IMR-90 (cell line): ENCODE data around the gene RAI1. TPM values are rescaled to one million over a fixed set of nuclear protein-coding genes. Genes with fewer than 3 reads are reported as not detected.

Experiments used
- ATAC-seq: fragments of 200-7000 bp; cut with Tn5 transposase; 2 replicates; pipeline ENCODE4 v1.9.1; 2020; ENCODE audit warnings: low read depth, mild to moderate bottlenecking, moderate library complexity
- BruUV-seq: library from RNA; stranded (reverse); fragments of 400-500 nt; replicated peaks from 2 replicates; lab custom pipeline; 2021; lab: Mats Ljungman, UMichigan
- CTCF ChIA-PET: fragments of 300-600 bp; formaldehyde crosslinking; extraction: SDS; loops from one replicate; lab custom pipeline; 2021; ENCODE audit warnings: antibody characterized with exemption; lab: Yijun Ruan, JAX
- POLR2A ChIA-PET: fragments of 300-600 bp; sonication (Branson Sonifier 250); formaldehyde crosslinking; loops from one replicate; lab custom pipeline; 2022; ENCODE audit warnings: antibody characterized with exemption; ENCODE audit not compliant: unreplicated experiment; lab: Charles Lee
- DNase-seq: peaks from one replicate; pipeline ENCODE4 v3.0.0; 2013
- H2AFZ ChIP-seq: replicated peaks from 2 replicates; pipeline ENCODE3; 2013; ENCODE audit warnings: low read length, mild to moderate bottlenecking; ENCODE audit not compliant: poor library complexity
- H2AK5ac ChIP-seq: 2 replicates; pipeline ENCODE4 v1.6.1; 2013; ENCODE audit warnings: low read depth, low read length, inconsistent platforms
- H2AK9ac ChIP-seq: replicated peaks from 2 replicates; pipeline ENCODE3; 2013; ENCODE audit warnings: mild to moderate bottlenecking, low read depth, low read length, moderate library complexity; ENCODE audit not compliant: poor library complexity
- H2BK120ac ChIP-seq: 2 replicates; pipeline ENCODE4 v1.6.1; 2013; ENCODE audit warnings: low read depth, low read length, inconsistent platforms
- H2BK15ac ChIP-seq: 3 replicates; pipeline ENCODE4 v1.6.1; 2013; ENCODE audit warnings: low read depth, low read length, inconsistent platforms
- H2BK20ac ChIP-seq: 2 replicates; pipeline ENCODE4 v1.6.1; 2013; ENCODE audit warnings: low read depth, mild to moderate bottlenecking, inconsistent platforms, low read length, moderate library complexity
- H2BK5ac ChIP-seq: 2 replicates; pipeline ENCODE4 v1.6.1; 2013; ENCODE audit warnings: mild to moderate bottlenecking, low read depth, low read length, inconsistent platforms; ENCODE audit not compliant: poor library complexity, severe bottlenecking
- H3K14ac ChIP-seq: replicated peaks from 2 replicates; pipeline ENCODE4 v1.6.1; 2013; ENCODE audit warnings: low read depth, low read length, inconsistent platforms
- H3K18ac ChIP-seq: 2 replicates; pipeline ENCODE4 v1.6.1; 2013; ENCODE audit warnings: low read depth, low read length, control low read depth
- H3K23ac ChIP-seq: 2 replicates; pipeline ENCODE4 v1.6.1; 2013; ENCODE audit warnings: low read depth, low read length, inconsistent platforms
- H3K27ac ChIP-seq: 2 replicates; pipeline ENCODE4 v1.5.1; 2013; ENCODE audit warnings: mild to moderate bottlenecking, control low read depth, low read length; ENCODE audit not compliant: insufficient read depth
- H3K27me3 ChIP-seq: 2 replicates; pipeline ENCODE4 v1.6.1; 2013; ENCODE audit warnings: low read length; ENCODE audit not compliant: control insufficient read depth, insufficient read depth
- H3K36me3 ChIP-seq: 2 replicates; pipeline ENCODE4 v1.6.1; 2013; ENCODE audit warnings: low read length, mixed read lengths; ENCODE audit not compliant: control insufficient read depth, insufficient read depth
- H3K4ac ChIP-seq: 2 replicates; pipeline ENCODE4 v1.6.1; 2013; ENCODE audit warnings: low read depth, low read length, inconsistent platforms
- H3K4me1 ChIP-seq: 2 replicates; pipeline ENCODE4 v1.6.1; 2013; ENCODE audit warnings: low read length, mixed read lengths; ENCODE audit not compliant: control insufficient read depth, insufficient read depth
- H3K4me2 ChIP-seq: 2 replicates; pipeline ENCODE4 v1.6.1; 2013; ENCODE audit warnings: low read depth, mild to moderate bottlenecking, control low read depth, low read length, moderate library complexity
- H3K4me3 ChIP-seq: 2 replicates; pipeline ENCODE4 v1.5.1; 2013; ENCODE audit warnings: low read depth, mild to moderate bottlenecking, control low read depth, low read length, moderate library complexity; ENCODE audit not compliant: insufficient read depth
- H3K56ac ChIP-seq: 2 replicates; pipeline ENCODE4 v1.6.1; 2013; ENCODE audit warnings: low read length, inconsistent platforms; ENCODE audit not compliant: insufficient read depth; ENCODE audit errors: extremely low read depth
- H3K79me1 ChIP-seq, 2 experiments: 2 replicates each; pipeline ENCODE4 v1.6.1; 2013; ENCODE audit warnings: low read length in 2 of 2, inconsistent platforms in 1 of 2, low read depth in 1 of 2
- H3K9ac ChIP-seq: 2 replicates; pipeline ENCODE4 v1.6.1; 2013; ENCODE audit warnings: low read depth, low read length, control low read depth
- H3K9me1 ChIP-seq: 2 replicates; pipeline ENCODE4 v1.6.1; 2013; ENCODE audit warnings: low read length, inconsistent platforms; ENCODE audit not compliant: insufficient read depth
- H3K9me3 ChIP-seq: 2 replicates; pipeline ENCODE4 v1.6.1; 2013; ENCODE audit warnings: low read length; ENCODE audit not compliant: control insufficient read depth, insufficient read depth
- H4K20me1 ChIP-seq: 2 replicates; pipeline ENCODE4 v1.6.1; 2013; ENCODE audit warnings: low read length, inconsistent platforms; ENCODE audit not compliant: insufficient read depth
- H4K5ac ChIP-seq: 2 replicates; pipeline ENCODE4 v1.6.1; 2013; ENCODE audit warnings: mild to moderate bottlenecking, low read depth, low read length, control low read depth
- H4K8ac ChIP-seq, 2 experiments: 2 replicates each; pipeline ENCODE4 v1.6.1; 2013; ENCODE audit warnings: low read depth in 2 of 2, low read length in 2 of 2, control low read depth in 1 of 2, inconsistent platforms in 1 of 2
- H4K91ac ChIP-seq: 2 replicates; pipeline ENCODE4 v1.6.1; 2013; ENCODE audit warnings: low read depth, low read length, inconsistent platforms; ENCODE audit not compliant: insufficient read depth
- BHLHE40 ChIP-seq: fragments of 150-350 bp; IDR thresholded peaks from 2 replicates; pipeline ENCODE4 v1.6.1; 2016; ENCODE audit warnings: mild to moderate bottlenecking, low read depth, low read length
- CEBPB ChIP-seq: IDR thresholded peaks from 2 replicates; pipeline ENCODE4 v1.6.1; 2012; ENCODE audit warnings: low read depth, low read length, improper control_type of control experiment
- CHD1 ChIP-seq: IDR thresholded peaks from 2 replicates; pipeline ENCODE4 v1.6.1; 2012; ENCODE audit warnings: low read depth, low read length, improper control_type of control experiment
- FOS ChIP-seq: fragments of 150-350 bp; IDR thresholded peaks from 2 replicates; pipeline ENCODE4 v1.6.1; 2016; ENCODE audit warnings: low read depth, low read length
- MAFK ChIP-seq: IDR thresholded peaks from 2 replicates; pipeline ENCODE4 v1.6.1; 2012; ENCODE audit warnings: low read depth, low read length, improper control_type of control experiment
- MAZ ChIP-seq: IDR thresholded peaks from 2 replicates; pipeline ENCODE4 v1.6.1; 2012; ENCODE audit warnings: low read depth, mild to moderate bottlenecking, low read length, improper control_type of control experiment, moderate library complexity, borderline replicate concordance
- MXI1 ChIP-seq: IDR thresholded peaks from 2 replicates; pipeline ENCODE4 v1.6.1; 2012; ENCODE audit warnings: low read depth, mild to moderate bottlenecking, low read length, moderate library complexity, borderline replicate concordance
- NFE2L2 ChIP-seq: fragments of 150-350 bp; IDR thresholded peaks from 2 replicates; pipeline ENCODE4 v1.6.1; 2016; ENCODE audit warnings: low read depth, mild to moderate bottlenecking, low read length
- POLR2A ChIP-seq: IDR thresholded peaks from 2 replicates; pipeline ENCODE4 v1.6.1; 2012; ENCODE audit warnings: mild to moderate bottlenecking, low read depth, low read length
- RAD21 ChIP-seq: IDR thresholded peaks from 2 replicates; pipeline ENCODE4 v1.6.1; 2012; ENCODE audit warnings: low read length, improper control_type of control experiment
- RCOR1 ChIP-seq: IDR thresholded peaks from 2 replicates; pipeline ENCODE4 v1.6.1; 2012; ENCODE audit warnings: mild to moderate bottlenecking, low read length, improper control_type of control experiment; ENCODE audit not compliant: insufficient replicate concordance
- RFX5 ChIP-seq: IDR thresholded peaks from 2 replicates; pipeline ENCODE4 v1.8.0; 2012; ENCODE audit warnings: low read depth, mild to moderate bottlenecking, low read length, moderate library complexity
- SMC3 ChIP-seq: fragments of 150-350 bp; IDR thresholded peaks from 2 replicates; pipeline ENCODE4 v1.6.1; 2016; ENCODE audit warnings: low read depth, mild to moderate bottlenecking, antibody characterized with exemption, low read length, moderate library complexity
- WGBS, 2 experiments: methylation state at CpG; one replicate each; pipeline versions ENCODE4 v1.1.5 to v1.1.7; 2013; ENCODE audit warnings: missing lambda C conversion rate in 2 of 2; ENCODE audit not compliant: insufficient read length in 1 of 2; ENCODE audit errors: extremely low coverage in 2 of 2; 5-methylcytosine and 5-hydroxymethylcytosine counted together
- dilution Hi-C: fragments of 300-500 bp; cut with HindIII; formaldehyde crosslinking; loops from one replicate; pipeline ENCODE4 v1.14.3; 2018; ENCODE audit warnings: low sequenced_read_pairs; ENCODE audit not compliant: unreplicated experiment
- in situ Hi-C: fragments of 300-500 bp; cut with MboI; formaldehyde crosslinking; loops from 3 replicates; pipeline ENCODE4 v1.14.3; 2019; ENCODE audit warnings: low sequenced_read_pairs, inconsistent platforms, mixed read lengths
- intact Hi-C: fragments of 100-400 bp; cut with micrococcal nuclease; formaldehyde crosslinking; loops from 2 replicates; pipeline ENCODE4 v1.10.0; 2022
- polyA plus RNA-seq, 3 experiments: library from polyadenylated mRNA; depleted of rRNA; stranded (reverse); fragments of >200 nt; gene quantifications; 2 replicates each; pipeline ENCODE4 v1.2.3, GENCODE V29; 2012; ENCODE audit warnings: low replicate concordance in 1 of 3
- total RNA-seq: library from RNA; depleted of rRNA; stranded (reverse); fragments of >200 nt; gene quantifications from 2 replicates; pipeline ENCODE4 v1.2.3, GENCODE V29; 2012
- TF ChIP-seq, protein P1 (sequence below): fragments of 150-350 bp; IDR thresholded peaks from 2 replicates; pipeline ENCODE4 v1.6.1; 2016; ENCODE audit warnings: low read depth, mild to moderate bottlenecking, low read length, moderate library complexity, borderline replicate concordance
- TF ChIP-seq, protein P2 (sequence below): conservative IDR thresholded peaks from 2 replicates; pipeline ENCODE4 v1.5.1; 2012; ENCODE audit warnings: mild to moderate bottlenecking, low read depth, low read length, improper control_type of control experiment
- TF ChIP-seq, protein P3 (sequence below): fragments of 150-350 bp; IDR thresholded peaks from 2 replicates; pipeline ENCODE4 v1.6.1; 2017; ENCODE audit warnings: mild to moderate bottlenecking, antibody characterized with exemption, low read length, low read depth

The RAI1 gene
- total and polyA plus RNA-seq, 2 of the 4 experiments (the other 2 are of a cell fraction): 1.8 to 10.5 TPM

DNA sequence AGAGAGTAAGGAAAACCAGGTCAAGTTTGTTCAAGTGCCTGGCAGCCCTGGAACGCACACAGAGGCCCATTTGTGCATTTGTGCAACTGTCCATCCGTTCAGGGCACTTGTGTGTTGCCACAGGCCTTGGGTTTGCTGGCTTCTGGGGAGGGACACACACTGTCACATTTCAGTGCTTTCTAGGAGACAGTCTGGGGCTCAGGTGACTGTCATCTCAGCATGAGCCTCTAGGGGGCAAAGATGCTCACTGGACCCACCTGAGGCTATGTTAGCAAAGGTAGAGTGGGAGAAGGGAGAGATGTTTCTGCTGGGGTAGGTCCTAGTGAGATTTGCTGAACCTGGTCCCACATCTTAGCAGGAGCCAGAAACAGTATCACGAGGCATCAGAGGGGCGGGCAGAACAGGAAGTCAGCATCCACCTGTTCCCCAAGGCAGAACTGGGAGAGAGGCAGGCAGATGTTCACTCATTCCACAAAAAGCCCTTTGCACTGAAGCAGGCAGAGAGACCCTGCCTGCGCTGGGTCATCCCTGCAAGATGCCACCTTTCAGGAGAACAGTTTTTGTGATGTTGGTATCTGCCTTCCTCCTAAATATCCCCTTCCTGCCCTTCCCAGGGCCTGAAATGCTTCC is 48.5 kb downstream of the RAI1 start:
- Histone ChIP-seq H2BK5ac (no peak overlapping the region), H2AFZ (peak overlapping the region; percentile 26), H4K8ac (no peak overlapping the region), H3K4ac (no peak overlapping the region), H2BK120ac (no peak overlapping the region), H2BK20ac (no peak overlapping the region), H3K9ac (no peak overlapping the region), H3K36me3 (peaks cover 15% of the 10 kb centered on the region), H4K91ac (no peak overlapping the region), H2BK15ac (no peak overlapping the region), H3K4me2 (no peak overlapping the region), H3K27me3 (no peaks in the 10 kb centered on the region), H2AK5ac (no peak overlapping the region), H3K9me1 (peaks cover 24% of the 10 kb centered on the region), H3K4me3 (no peak overlapping the region), H3K23ac (peak overlapping the region; percentile 44; the same call in 1 of the 2 replicates), H3K18ac (no peak overlapping the region), H3K56ac (no peak overlapping the region), H4K5ac (no peak overlapping the region), H3K4me1 (peaks cover 30% of the 10 kb centered on the region), H4K20me1 (peaks cover 100% of the 10 kb centered on the region), H3K14ac (no peak overlapping the region), H3K27ac (no peak overlapping the region), H2AK9ac (no peak overlapping the region), H3K79me1 (peaks cover 22 to 98% of the 10 kb centered on the region in 2 experiments), H3K9me3 (no peaks in the 10 kb centered on the region)
- 60% methylated on average over 2 of the region's 5 CpGs; no CpG with 5 or more reads in 1 of the 2 experiments for WGBS, 2 experiments
- BruUV-seq: no TSS peak
- ATAC-seq (no peak), DNase-seq (no peak)
- intact Hi-C loops: no loop called here
- TF ChIP-seq POLR2A: no peak
- no peak for TF ChIP-seq NFE2L2
- TF ChIP-seq, protein P1, sequence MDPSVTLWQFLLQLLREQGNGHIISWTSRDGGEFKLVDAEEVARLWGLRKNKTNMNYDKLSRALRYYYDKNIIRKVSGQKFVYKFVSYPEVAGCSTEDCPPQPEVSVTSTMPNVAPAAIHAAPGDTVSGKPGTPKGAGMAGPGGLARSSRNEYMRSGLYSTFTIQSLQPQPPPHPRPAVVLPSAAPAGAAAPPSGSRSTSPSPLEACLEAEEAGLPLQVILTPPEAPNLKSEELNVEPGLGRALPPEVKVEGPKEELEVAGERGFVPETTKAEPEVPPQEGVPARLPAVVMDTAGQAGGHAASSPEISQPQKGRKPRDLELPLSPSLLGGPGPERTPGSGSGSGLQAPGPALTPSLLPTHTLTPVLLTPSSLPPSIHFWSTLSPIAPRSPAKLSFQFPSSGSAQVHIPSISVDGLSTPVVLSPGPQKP: no peak
- TF ChIP-seq RFX5: no peak
- no peak for TF ChIP-seq MXI1
- TF ChIP-seq, protein P2, sequence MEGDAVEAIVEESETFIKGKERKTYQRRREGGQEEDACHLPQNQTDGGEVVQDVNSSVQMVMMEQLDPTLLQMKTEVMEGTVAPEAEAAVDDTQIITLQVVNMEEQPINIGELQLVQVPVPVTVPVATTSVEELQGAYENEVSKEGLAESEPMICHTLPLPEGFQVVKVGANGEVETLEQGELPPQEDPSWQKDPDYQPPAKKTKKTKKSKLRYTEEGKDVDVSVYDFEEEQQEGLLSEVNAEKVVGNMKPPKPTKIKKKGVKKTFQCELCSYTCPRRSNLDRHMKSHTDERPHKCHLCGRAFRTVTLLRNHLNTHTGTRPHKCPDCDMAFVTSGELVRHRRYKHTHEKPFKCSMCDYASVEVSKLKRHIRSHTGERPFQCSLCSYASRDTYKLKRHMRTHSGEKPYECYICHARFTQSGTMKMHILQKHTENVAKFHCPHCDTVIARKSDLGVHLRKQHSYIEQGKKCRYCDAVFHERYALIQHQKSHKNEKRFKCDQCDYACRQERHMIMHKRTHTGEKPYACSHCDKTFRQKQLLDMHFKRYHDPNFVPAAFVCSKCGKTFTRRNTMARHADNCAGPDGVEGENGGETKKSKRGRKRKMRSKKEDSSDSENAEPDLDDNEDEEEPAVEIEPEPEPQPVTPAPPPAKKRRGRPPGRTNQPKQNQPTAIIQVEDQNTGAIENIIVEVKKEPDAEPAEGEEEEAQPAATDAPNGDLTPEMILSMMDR: peak; percentile 42
- TF ChIP-seq MAFK: no peak
- peak; percentile 48 for TF ChIP-seq RAD21
- TF ChIP-seq, protein P3, sequence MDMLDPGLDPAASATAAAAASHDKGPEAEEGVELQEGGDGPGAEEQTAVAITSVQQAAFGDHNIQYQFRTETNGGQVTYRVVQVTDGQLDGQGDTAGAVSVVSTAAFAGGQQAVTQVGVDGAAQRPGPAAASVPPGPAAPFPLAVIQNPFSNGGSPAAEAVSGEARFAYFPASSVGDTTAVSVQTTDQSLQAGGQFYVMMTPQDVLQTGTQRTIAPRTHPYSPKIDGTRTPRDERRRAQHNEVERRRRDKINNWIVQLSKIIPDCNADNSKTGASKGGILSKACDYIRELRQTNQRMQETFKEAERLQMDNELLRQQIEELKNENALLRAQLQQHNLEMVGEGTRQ: no peak
- no peak for TF ChIP-seq BHLHE40
- TF ChIP-seq MAZ: no peak
- TF ChIP-seq RCOR1: no peak
- TF ChIP-seq CHD1: no peak
- TF ChIP-seq CEBPB: no peak
- TF ChIP-seq SMC3: peak; percentile 23; the same call in 1 of the 2 replicates
- TF ChIP-seq FOS: no peak
- in situ Hi-C loops: no loop called here
- ChIA-PET CTCF (no interaction called here), POLR2A (no interaction called here)
- dilution Hi-C loops: no loop called here
